ENCODE data around the gene GGT6.

GRCh38 chr17:4530799-4531730 lies 29.3 kb downstream of the GGT6 start:
- TF ChIP-seq POLR2A (IDR thresholded peaks at IDR 0.05): no peak
- TF ChIP-seq, protein P1, sequence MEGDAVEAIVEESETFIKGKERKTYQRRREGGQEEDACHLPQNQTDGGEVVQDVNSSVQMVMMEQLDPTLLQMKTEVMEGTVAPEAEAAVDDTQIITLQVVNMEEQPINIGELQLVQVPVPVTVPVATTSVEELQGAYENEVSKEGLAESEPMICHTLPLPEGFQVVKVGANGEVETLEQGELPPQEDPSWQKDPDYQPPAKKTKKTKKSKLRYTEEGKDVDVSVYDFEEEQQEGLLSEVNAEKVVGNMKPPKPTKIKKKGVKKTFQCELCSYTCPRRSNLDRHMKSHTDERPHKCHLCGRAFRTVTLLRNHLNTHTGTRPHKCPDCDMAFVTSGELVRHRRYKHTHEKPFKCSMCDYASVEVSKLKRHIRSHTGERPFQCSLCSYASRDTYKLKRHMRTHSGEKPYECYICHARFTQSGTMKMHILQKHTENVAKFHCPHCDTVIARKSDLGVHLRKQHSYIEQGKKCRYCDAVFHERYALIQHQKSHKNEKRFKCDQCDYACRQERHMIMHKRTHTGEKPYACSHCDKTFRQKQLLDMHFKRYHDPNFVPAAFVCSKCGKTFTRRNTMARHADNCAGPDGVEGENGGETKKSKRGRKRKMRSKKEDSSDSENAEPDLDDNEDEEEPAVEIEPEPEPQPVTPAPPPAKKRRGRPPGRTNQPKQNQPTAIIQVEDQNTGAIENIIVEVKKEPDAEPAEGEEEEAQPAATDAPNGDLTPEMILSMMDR (IDR thresholded peaks at IDR 0.05): no peak
